NCI-H1417 treated with DMSO at 0.1 percent for 48 hours (cell line): Measurements from ENCODE around the gene ZDHHC9.
"Not testable (repeated sequence)": the region's sequence is repeated elsewhere in the genome, so short reads cannot be mapped to it uniquely, and the experiment has no call there.

Experiments
- DNase-seq: peaks from one replicate; lab custom pipeline; 2025; lab: John Stamatoyannopoulos, UW

ZDHHC9 gene

DNA sequence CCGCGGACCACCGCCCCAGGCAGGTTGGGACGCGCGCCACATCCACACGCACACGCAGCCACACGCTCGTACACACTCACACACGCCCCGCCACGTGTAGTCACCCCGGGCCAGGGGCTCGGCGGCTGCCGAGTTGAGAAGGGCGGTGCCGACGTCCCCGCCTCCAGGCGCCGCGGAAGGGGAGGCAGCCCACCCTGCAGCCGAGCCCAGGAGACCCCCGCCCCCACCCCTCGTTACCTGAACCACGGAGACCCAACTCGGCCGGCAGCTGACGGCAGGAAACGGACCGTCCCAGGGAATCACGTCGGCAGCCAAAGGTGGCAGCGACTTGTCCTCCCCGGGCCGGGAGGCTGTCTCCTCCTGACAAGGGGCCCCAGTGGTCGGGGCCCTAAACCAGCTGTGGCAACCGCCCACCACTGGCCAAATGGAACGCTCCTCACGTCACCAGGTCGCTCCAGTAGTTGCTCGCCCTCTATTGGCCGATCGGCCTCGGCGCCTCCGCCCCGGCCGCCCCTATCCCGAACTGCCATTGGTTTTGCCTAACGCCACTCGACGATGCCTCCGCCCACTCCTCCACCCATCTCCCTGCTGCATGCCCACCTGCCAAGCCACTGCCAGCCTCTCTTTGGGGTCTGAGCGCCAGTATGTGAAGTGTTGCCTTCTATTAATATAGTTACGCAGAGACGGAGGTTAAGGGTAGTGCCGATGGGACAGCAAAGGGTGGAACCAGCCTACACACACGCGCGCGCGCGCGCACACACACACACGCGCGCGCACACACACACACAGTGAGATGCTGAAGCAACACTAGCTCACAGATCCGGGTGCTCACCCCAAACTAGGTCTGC is at the start of gene ZDHHC9:
Gene ZDHHC9 (minus strand): TSS at position 428 of the 848 bp plus-strand sequence. CDS start 1,941 bp downstream, outside the sequence.
- DNase-seq = peak; percentile 43

- DNase-seq = no peak
These were observed 33.7 kb upstream of the ZDHHC9 start for GRCh38 chrX:129877401-129877800.

DNA sequence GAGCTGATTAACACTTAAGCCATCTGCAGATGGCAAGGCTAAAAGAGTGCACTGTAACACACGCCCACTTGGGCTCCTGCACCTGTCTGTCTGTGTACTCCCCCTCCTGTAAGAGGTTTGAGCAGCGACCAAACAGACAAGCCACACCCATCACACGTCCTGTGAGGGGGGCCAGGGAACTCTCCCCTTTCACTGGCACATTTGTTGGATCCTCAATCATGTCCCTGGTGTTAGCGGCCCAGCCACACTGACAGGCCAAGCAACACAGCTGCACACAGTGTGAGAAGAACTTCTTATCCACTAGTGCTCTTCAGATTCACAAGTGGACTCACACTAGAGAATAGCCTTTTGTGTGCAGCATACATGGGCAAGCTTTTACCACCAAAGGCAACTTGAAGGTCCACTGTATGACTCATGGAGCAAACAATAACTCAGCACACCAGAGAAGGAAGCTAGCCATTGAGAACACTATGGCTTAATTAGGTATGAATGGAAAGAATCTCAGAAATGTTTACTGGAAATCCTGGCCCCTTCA is 33.2 kb upstream of the ZDHHC9 start:
- DNase-seq = no peak

- no peak for DNase-seq
These were observed 32.0 kb upstream of the ZDHHC9 start for GRCh38 chrX:129875669-129876068.

DNA sequence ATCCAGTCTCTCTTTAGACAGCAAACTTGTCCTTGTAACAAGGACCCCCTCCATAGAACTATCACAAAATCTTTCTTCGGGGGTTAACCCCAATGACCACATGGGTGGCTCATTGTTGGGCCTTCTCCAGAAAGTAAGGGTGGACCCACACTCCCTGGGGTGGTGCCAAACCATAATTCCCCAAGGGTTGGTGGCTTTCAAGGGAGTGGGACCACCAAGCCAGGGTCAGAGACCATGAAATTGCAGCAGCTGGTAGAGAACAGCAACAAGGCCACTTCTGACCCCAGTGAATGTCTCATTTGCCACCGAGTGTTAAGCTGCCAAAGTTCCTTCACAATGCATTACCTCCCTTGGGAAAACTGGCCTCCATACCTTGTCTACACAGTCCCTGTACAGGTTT is 28.8 kb upstream of the ZDHHC9 start:
- DNase-seq = no peak

DNA sequence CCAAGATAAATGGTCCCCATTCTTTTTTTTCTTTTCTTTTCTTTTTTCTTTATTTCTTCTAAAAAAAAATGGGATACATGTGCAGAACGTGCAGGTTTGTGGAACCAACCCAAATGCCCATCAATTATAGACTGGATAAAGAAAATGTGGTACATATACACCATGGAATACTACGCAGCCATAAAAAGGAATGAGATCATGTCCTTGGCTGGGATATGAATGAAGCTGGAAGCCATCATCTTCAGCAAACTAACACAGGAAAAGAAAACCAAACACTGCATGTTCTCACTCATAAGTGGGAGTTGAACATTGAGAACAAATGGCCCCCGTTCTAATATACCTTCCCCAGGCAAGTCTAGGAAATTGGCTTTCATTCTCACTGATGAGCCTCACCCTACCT is 22.6 kb upstream of the ZDHHC9 start:
- not testable (repeated sequence) for DNase-seq

- DNase-seq = not testable (repeated sequence)
These were observed 15.4 kb upstream of the ZDHHC9 start for GRCh38 chrX:129859134-129859533.

- not testable (repeated sequence) for DNase-seq
These were observed 8.1 kb upstream of the ZDHHC9 start for GRCh38 chrX:129851825-129852224.

DNA sequence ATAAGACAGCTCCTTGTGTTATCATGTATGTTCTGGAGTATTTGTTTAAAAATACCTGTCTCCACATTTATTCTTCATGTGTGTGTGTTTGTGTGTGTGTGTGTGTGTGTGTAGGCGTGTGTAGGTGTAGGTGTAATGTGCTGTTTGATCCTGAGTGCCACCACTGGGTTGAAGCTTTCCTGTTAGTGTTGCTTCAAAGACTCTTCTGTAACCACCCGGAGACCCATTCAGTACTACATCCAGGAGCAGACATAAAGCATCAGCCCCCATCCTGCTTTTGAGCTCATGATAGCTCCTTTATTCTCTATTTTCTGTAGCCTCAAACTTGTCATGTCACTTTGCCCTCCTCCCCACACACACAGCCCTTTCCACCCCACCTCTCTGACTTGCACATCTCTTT is 3.0 kb upstream of the ZDHHC9 start:
- no peak for DNase-seq

- DNase-seq = no peak
These were observed 2.0 kb upstream of the ZDHHC9 start for GRCh38 chrX:129845616-129846190.

- DNase-seq = no peak
These were observed 552 bp downstream of the ZDHHC9 start for GRCh38 chrX:129843209-129843458.

- DNase-seq = no peak
These were observed 1.0 kb downstream of the ZDHHC9 start for GRCh38 chrX:129842510-129843208.

- no peak for DNase-seq
These were observed 3.3 kb downstream of the ZDHHC9 start for GRCh38 chrX:129840344-129840743.

GRCh38 chrX:129836827-129837226 is 6.9 kb downstream of the ZDHHC9 start:
- DNase-seq = no peak

- DNase-seq = no peak
These were observed 10.3 kb downstream of the ZDHHC9 start for GRCh38 chrX:129833153-129833990.

GRCh38 chrX:129831091-129831885 is 12.4 kb downstream of the ZDHHC9 start:
- DNase-seq = no peak

DNA sequence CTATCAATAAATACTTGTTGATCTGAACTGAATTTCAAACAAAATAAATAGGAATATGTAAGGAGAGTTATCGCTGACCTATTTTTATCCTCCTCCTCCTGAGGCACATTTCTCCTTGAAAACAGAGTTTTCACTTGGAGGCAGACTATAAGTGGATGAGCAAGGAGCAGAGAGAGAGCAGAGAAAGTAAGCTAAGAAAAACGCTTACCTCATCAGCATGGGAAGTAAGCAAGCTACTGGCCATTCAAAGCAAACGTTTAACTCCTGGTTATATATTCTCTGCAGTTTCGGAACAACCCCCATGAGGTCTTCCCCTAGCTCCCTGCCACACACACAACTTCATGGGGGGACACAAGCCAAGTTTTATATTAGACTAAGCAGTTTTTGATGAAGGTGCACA is 13.2 kb downstream of the ZDHHC9 start:
- DNase-seq = no peak

- DNase-seq = no peak
These were observed 17.8 kb downstream of the ZDHHC9 start for GRCh38 chrX:129825746-129826505.

GRCh38 chrX:129824620-129825019 is 19.1 kb downstream of the ZDHHC9 start:
- no peak for DNase-seq

DNA sequence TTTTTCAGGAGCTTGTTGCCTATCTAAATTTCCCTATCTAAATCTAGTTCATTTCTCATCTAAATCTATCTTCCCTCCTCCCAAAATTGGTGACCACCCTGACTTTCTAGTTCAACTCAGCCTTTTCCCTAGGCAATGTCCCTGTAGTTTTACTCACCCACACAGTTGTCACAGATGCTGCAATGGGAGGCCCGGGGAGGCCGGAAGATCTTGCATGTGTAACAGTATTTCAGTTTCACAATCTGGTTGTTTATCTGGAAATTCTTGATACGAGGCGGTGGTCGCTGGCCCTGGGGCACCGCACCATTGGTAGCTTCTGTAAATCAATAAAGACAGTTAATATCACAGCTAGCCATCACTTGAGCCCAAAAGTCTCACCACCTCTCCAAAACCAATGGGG is 20.2 kb downstream of the ZDHHC9 start:
- DNase-seq = no peak
